NCI-H2227 (cell line): ENCODE results near the gene SPIB.

Source experiments
- DNase-seq: peaks from one replicate; lab custom pipeline; 2025; ENCODE audit not compliant: unreplicated experiment; lab: John Stamatoyannopoulos, UW

SPIB gene

GRCh38 chr19:50417111-50418081, 1.3 kb upstream of the SPIB start:
- DNase-seq = no peak

- DNase-seq = no peak
These were observed 363 bp downstream of the SPIB start for GRCh38 chr19:50419022-50419579.

GRCh38 chr19:50419580-50420035, 870 bp downstream of the SPIB start:
- no peak for DNase-seq

GRCh38 chr19:50420127-50420526, 1.4 kb downstream of the SPIB start:
- DNase-seq = no peak

- no peak for DNase-seq
These were observed 2.1 kb downstream of the SPIB start for GRCh38 chr19:50420808-50421207.

- DNase-seq = no peak
These were observed 3.9 kb downstream of the SPIB start for GRCh38 chr19:50422397-50423278.

GRCh38 chr19:50423279-50424113, 4.8 kb downstream of the SPIB start:
- no peak for DNase-seq

GRCh38 chr19:50425581-50425980, 6.8 kb downstream of the SPIB start:
- DNase-seq = no peak

GRCh38 chr19:50427318-50427925, 8.7 kb downstream of the SPIB start:
- no peak for DNase-seq

- DNase-seq = peak; percentile 55
These were observed 9.3 kb downstream of the SPIB start for GRCh38 chr19:50427997-50428425.

- no peak for DNase-seq
These were observed 10.2 kb downstream of the SPIB start for GRCh38 chr19:50428772-50429463.

GRCh38 chr19:50430888-50431342, 12.2 kb downstream of the SPIB start:
- no peak for DNase-seq

GRCh38 chr19:50431343-50432220, 12.8 kb downstream of the SPIB start:
- DNase-seq = peak; percentile 86

- peak; percentile 24 for DNase-seq
These were observed 13.7 kb downstream of the SPIB start, which contains the start of gene MYBPC2 for GRCh38 chr19:50432221-50433028. Gene MYBPC2, plus strand, starts transcription at chr19:50432892. Its CDS starts 62 bp downstream, at chr19:50432954.

GRCh38 chr19:50433201-50434180, 14.8 kb downstream of the SPIB start:
- DNase-seq = no peak

GRCh38 chr19:50434525-50434924, 15.8 kb downstream of the SPIB start:
- peak; percentile 28 for DNase-seq
